HL-60 (cell line): ENCODE results near the gene SPIRE1.

Experiments used
- DNase-seq, 2 experiments: peaks; one replicate each; pipeline ENCODE4 v3.0.0-alpha.2; 2010 to 2020; ENCODE audit warnings: low read depth in 1 of 2, low spot score in 1 of 2
- H3K27ac ChIP-seq: fragments of 250-450 bp; sonication (Bioruptor Pico); replicated peaks from 2 replicates; pipeline ENCODE4 v1.5.1; 2020; ENCODE audit warnings: mild to moderate bottlenecking, moderate library complexity
- H3K27me3 ChIP-seq: fragments of 250-450 bp; sonication (Bioruptor Pico); 2 replicates; pipeline ENCODE4 v1.5.1; 2021; ENCODE audit warnings: mild to moderate bottlenecking, moderate library complexity; ENCODE audit not compliant: insufficient read depth, poor library complexity, severe bottlenecking
- H3K4me3 ChIP-seq: replicated peaks from 2 replicates; pipeline ENCODE4 v1.5.1; 2011; ENCODE audit warnings: mild to moderate bottlenecking, control low read depth, low read length; ENCODE audit not compliant: insufficient read depth
- CTCF ChIP-seq: IDR thresholded peaks from one replicate; pipeline ENCODE4 v1.5.1; 2011; ENCODE audit warnings: low read length, control low read depth, inconsistent platforms; ENCODE audit not compliant: insufficient read depth
- GABPA ChIP-seq: IDR thresholded peaks from 2 replicates; pipeline ENCODE4 v1.6.1; 2012; ENCODE audit warnings: low read depth
- POLR2AphosphoS5 ChIP-seq: IDR thresholded peaks from 2 replicates; pipeline ENCODE4 v1.6.1; 2012; ENCODE audit warnings: low read depth
- REST ChIP-seq: IDR thresholded peaks from 2 replicates; pipeline ENCODE4 v1.6.1; 2012; ENCODE audit warnings: low read depth; ENCODE audit not compliant: insufficient replicate concordance
- SPI1 ChIP-seq: IDR thresholded peaks from 2 replicates; pipeline ENCODE4 v1.6.1; 2012; ENCODE audit warnings: low read depth, mild to moderate bottlenecking, borderline replicate concordance

Gene SPIRE1

GRCh38 chr18:12639990-12640880 lies 17.7 kb downstream of the SPIRE1 start:
- H3K4me3 ChIP-seq = no peak overlapping the region
- TF ChIP-seq POLR2AphosphoS5 = no peak
- no peak for TF ChIP-seq REST
- no peak for TF ChIP-seq CTCF
- TF ChIP-seq GABPA = no peak
- no peak for TF ChIP-seq SPI1
- no peak for DNase-seq

GRCh38 chr18:12638644-12639124 lies 19.2 kb downstream of the SPIRE1 start:
- Histone ChIP-seq H3K4me3 (no peak overlapping the region), H3K27ac (no peak overlapping the region), H3K27me3 (peaks cover 3% of the 10 kb centered on the region)
- TF ChIP-seq GABPA (no peak), REST (no peak)
- no peak for DNase-seq

More at GRCh38 chr18:12639990-12640880, 17.7 kb downstream of the SPIRE1 start:
- Histone ChIP-seq H3K27ac (no peak overlapping the region), H3K27me3 (peaks cover 5% of the 10 kb centered on the region)

- Histone ChIP-seq H3K4me3 (no peak overlapping the region), H3K27me3 (no peaks in the 10 kb centered on the region), H3K27ac (no peak overlapping the region)
- TF ChIP-seq GABPA = no peak
- no peak for TF ChIP-seq POLR2AphosphoS5
- TF ChIP-seq REST = no peak
- no peak for TF ChIP-seq SPI1
- TF ChIP-seq CTCF = no peak
- no peak for DNase-seq
These were observed 19.8 kb downstream of the SPIRE1 start for GRCh38 chr18:12637901-12638643.
